Hindlimb muscle (tissue), 1 donor: ENCODE data around the gene ITFG1. TPM values are rescaled to one million over a fixed set of nuclear protein-coding genes. Genes with fewer than 3 reads are reported as not detected.
"Not testable (repeated sequence)": the region's sequence is repeated elsewhere in the genome, so short reads cannot be mapped to it uniquely, and the experiment has no call there.

Experiments
- DNase-seq: peaks from one replicate; pipeline ENCODE4 v3.0.0-alpha.2; 2013
- polyA plus RNA-seq: library from polyadenylated mRNA; unstranded; fragments of 120-200 nt; gene quantifications from one replicate; pipeline ENCODE4 v1.2.1, GENCODE V29; 2013; ENCODE audit not compliant: insufficient read length

The ITFG1 gene
- polyA plus RNA-seq, 1 donor, result 72.4 TPM

DNA sequence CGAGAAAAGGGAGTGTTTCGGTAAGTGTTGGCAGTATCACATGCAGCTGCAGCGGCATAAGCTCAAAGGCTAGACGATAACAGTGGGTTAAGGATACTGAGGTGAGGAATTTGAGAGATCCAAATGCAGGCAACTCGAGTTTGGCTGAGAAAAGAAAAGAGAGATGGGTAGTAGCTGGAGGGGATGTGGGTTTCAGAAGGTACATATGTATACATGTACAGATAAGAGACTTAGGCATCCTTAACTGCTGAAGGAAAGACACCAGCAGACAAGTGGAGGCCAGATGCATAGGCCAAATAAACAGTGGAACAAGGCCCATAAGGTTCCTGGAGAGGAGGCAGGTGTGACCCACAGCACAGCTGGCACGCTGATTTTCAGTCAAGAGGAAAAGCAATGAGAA lies 230.6 kb downstream of the ITFG1 start:
- DNase-seq, result no peak

- no peak for DNase-seq
Observed at GRCh38 chr16:47229053-47230050, 231.5 kb downstream of the ITFG1 start.

GRCh38 chr16:47228241-47228640 lies 232.6 kb downstream of the ITFG1 start:
- no peak for DNase-seq

DNA sequence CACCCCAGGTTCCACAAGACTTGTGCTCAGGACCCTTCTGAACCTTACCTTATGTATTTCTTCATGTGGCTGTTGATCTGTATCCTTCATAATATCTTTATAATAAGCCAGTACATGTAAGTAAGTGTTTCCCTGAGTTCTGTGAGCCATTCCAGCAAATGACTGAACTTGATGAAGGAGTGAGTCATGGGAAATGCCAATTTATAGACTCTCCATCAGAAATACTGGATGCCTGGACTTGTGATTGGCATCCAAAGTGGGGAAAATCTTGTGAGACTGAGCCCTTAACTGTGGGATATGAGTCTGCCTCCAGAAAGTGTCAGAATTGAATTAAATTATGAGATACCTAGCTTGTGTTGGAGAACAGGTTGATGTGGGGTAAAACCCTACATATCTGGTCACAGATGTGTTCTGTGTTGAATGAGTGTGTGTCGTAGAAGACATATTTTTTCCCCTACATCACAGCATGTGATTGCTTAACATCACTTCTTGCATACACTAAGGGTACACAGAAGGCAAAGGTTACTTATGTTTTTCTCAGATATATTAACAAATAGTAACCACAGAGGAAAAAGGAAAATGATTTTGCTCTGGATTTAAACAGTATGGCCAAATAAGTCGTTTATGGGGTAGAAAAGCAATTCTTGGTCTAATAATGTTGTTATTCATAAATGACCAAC lies 247.0 kb downstream of the ITFG1 start:
- no peak for DNase-seq

GRCh38 chr16:47211218-47211617 lies 249.6 kb downstream of the ITFG1 start:
- DNase-seq, result no peak

DNA sequence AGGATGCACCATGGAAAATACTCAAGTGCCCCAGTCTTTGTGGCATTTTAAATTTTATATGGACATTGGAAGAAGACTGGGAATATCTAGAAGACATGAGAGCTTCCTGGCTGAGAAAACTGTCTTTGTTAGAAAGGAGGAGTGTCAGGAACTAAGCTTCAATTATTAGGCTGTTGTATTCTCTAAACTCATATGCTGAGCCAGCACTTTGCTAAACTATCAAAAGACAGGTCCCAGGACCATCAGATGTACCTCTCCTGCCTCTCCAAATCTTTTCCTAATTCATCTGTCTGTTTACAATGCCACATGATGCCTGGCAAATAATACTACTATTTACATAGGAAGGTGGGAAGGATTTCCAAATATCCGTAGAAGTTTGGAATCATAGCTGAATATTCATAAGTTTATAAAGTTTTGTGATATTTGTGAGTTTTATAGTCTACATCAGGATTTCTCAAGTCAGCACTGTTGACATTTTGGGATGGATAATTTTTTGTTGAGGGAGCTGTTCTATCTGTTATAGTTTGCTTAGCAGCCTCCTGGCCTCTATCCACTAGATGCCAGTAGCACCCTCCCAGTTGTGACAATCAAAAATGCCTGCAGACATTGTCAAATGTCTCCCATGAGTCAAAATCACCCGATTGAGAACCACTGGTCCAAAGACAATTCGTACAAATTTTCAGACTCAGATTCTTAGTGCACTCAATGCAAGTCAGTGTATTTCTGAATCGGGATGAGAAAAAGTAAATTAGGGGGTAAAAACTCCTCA lies 255.9 kb downstream of the ITFG1 start:
- DNase-seq, result no peak

- DNase-seq, result not testable (repeated sequence)
Observed at GRCh38 chr16:47203433-47203832, 257.4 kb downstream of the ITFG1 start.

GRCh38 chr16:47198180-47198575 lies 262.7 kb downstream of the ITFG1 start:
- DNase-seq, result no peak

DNA sequence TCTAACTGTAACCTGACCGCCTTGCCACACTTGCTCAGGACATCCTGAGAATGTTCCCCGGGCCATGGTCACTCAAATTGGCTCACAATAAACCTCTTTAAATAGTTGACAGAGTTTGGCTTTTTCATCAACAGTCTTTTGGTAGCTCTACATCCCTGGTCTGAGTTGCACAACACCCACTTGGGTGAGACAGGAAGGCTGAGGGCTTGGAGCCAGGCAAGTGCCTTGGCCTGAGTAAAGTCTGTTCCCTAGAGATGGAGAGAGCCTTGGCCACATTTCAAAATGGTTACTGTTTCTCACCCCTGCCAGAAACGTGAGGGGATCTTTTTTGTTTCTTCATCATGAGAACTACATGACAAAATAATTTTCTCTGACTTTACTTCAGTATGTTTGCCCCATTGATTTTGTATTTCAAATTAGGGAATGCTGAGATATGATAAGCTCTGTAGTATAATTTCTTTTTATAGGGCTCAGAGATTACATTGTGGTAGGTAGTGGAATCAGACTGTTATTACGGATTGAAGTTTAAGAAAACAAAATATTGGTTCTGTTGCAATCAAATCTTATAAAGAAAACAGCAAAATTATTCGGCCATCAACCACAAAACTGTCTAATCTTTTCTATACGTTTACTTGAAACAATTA lies 263.2 kb downstream of the ITFG1 start:
- no peak for DNase-seq

GRCh38 chr16:47196457-47196856 lies 264.4 kb downstream of the ITFG1 start:
- DNase-seq, result no peak

GRCh38 chr16:47182318-47182717 lies 278.5 kb downstream of the ITFG1 start:
- DNase-seq, result no peak

DNA sequence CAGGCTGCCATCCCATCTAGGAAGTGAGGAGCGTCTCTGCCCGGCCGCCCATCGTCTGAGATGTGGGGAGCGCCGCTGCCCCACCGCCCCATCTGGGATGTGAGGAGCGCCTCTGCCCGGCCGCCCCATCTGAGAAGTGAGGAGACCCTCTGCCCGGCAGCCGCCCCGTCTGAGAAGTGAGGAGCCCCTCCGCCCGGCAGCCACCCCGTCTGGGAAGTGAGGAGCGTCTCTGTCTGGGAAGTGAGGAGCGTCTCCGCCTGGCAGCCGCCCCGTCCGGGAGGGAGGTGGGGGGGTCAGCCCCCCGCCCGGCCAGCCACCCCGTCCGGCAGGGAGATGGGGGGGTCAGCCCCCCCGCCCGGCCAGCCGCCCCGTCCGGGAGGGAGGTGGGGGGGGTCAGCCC lies 279.8 kb downstream of the ITFG1 start:
- DNase-seq, result not testable (repeated sequence)

DNA sequence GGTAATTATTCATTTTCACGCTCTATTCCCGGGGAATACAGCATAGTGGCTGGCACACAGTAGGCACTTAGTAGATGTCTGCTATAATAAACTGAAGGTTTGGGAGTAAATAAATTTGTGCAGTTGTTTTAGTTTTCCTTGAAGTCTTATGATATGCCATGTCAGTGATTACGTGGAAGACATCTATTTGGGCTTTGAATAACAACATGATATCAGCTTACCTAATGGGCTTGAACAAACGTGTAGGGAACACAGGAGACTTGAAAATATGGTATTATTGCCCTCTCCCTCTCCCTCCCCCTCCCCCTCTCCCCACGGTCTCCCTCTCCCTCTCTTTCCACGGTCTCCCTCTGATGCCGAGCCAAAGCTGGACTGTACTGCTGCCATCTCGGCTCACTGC lies 280.8 kb downstream of the ITFG1 start:
- DNase-seq, result no peak

- no peak for DNase-seq
Observed at GRCh38 chr16:47175152-47175551, 285.7 kb downstream of the ITFG1 start.

DNA sequence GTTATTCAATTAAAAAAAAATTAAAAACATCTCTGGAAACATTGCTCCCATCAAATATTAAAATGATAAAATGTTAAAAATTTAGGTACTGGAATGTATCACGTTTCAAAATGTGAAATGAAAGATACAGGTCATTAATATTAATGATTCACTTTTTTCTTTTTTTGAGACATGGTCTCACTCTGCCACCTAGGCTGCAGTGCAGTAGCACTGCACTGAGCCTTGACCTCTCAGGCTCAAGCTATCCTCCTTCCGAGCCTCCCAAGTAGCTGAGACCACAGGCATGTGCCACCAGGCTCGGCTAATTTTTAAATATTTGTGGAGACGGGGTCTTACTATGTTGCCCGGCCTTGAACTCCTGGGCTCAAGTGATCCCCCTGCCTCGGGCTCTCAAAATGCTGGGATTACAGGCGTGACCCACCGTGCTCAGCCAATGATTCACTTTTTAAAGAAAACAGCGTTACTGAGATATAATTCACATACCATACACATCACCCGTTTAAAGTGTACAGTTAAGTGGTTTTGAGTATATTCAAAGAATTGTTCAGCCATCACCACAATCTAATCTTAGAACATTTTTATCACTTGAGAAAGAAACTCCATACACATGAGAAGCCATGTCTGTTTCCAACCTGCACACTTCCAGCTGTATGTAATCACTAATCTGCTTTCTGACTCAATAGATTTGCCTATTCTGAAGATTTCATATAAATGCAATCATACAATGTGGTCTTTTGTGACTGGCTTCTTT lies 298.0 kb downstream of the ITFG1 start:
- DNase-seq, result no peak

- no peak for DNase-seq
Observed at GRCh38 chr16:47161464-47161863, 299.4 kb downstream of the ITFG1 start.

GRCh38 chr16:47160422-47160821 lies 300.4 kb downstream of the ITFG1 start:
- DNase-seq, result no peak

DNA sequence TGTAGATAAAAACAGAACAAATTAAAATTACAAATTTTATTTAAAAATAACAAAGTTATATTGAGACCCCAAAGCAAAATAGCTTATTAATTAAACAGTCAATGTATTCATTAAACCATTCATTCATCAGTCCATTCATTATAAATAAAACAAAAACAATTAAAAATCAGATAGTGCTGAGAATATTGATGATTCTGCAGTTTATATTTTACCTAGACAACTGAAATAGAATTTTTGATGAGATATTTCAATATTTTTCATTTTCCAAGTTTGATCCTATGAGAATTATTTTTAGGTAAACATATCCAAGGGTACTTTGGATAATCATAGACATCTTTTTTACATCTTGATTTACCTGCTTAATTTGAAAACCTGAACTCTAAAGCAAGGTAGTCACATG lies 301.9 kb downstream of the ITFG1 start:
- no peak for DNase-seq

GRCh38 chr16:47156680-47157215 lies 304.1 kb downstream of the ITFG1 start:
- DNase-seq, result no peak

DNA sequence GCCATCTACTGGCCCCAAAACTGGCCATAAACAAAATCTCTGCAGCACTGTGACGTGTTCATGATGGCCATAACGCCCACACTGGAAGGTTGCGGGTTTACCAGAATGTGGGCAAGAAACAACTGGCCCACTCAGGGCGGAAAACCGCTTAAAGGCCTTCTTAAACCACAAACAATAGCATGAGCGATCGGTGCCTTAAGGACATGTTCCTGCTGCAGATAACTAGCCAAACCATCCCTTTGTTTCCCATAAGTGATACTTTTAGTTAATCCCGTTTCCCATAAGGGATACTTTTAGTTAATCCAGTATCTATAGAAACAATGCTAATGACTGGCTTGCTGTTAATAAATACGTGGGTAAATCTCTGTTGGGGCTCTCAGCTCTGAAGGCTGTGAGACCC lies 308.4 kb downstream of the ITFG1 start:
- DNase-seq, result not testable (repeated sequence)

GRCh38 chr16:47150067-47150466 lies 310.8 kb downstream of the ITFG1 start:
- DNase-seq, result no peak

DNA sequence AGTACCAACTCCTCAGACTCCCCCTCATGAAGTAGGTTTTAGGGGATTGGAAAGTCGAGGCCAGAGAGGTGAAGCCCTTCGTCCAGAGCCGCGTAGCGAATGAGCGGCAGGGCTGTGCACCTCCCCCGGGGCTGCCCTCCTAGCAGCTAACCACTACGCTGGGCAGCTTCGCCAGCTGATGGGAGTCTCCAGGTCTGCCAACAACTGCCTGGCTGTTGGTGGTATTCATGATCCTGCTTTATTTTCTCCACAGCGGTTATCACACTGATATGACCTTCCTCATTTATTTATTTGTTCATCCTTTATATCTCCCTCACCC lies 316.3 kb downstream of the ITFG1 start:
- DNase-seq, result no peak
